ENCODE results near the gene BAHCC1. TPM values are rescaled to one million over a fixed set of nuclear protein-coding genes. Genes with fewer than 3 reads are reported as not detected.

Gene BAHCC1
- total and polyA plus RNA-seq, 8 donors, result 4.9 to 56.2 (median 9.4) TPM

GRCh38 chr17:81509207-81509971 lies 114.1 kb downstream of the BAHCC1 start:
- DNase-seq, result peak in 1 of 2 donors; percentile 43
- 12 to 16% (median 13%) methylated on average over 12 of the region's 12 CpGs for WGBS, 5 donors
- no peaks in the 10 kb centered on the region for H3K27me3 ChIP-seq

GRCh38 chr17:81509972-81510784 lies 114.9 kb downstream of the BAHCC1 start:
- WGBS, 5 donors, result 3 to 5% (median 4%) methylated on average over 22 of the region's 22 CpGs
- no peak for TF ChIP-seq CTCF (IDR thresholded peaks at IDR 0.05)
- TF ChIP-seq POLR2AphosphoS5 (IDR thresholded peaks at IDR 0.05), result peak in 2 of 3 donors; percentile 15 to 35
- TF ChIP-seq POLR2A (IDR thresholded peaks at IDR 0.05), result no peak
- intact Hi-C loops (cut with DNase I; ENCODE audit: low total_unique reads), result no loop called here
- Histone ChIP-seq H3K27ac (peak overlapping the region; percentile 93 to 100 (median 100)), H3K4me1 (peaks cover 6 to 48% (median 30%) of the 10 kb centered on the region in 4 donors), H3K27me3 (no peaks in the 10 kb centered on the region), H3K9me3 (no peaks in the 10 kb centered on the region), H3K36me3 (peaks cover 29 to 40% (median 36%) of the 10 kb centered on the region in 4 donors), H3K4me3 (peak overlapping the region; percentile 79 to 97 (median 89))
- DNase-seq, result no peak

More at GRCh38 chr17:81509207-81509971, 114.1 kb downstream of the BAHCC1 start:
- intact Hi-C loops (cut with DNase I; ENCODE audit: low total_unique reads), result no loop called here
- H3K27ac ChIP-seq, result peak overlapping the region; percentile 59 to 100 (median 100)
- TF ChIP-seq POLR2AphosphoS5 (IDR thresholded peaks at IDR 0.05) (peak in 2 of 3 donors; percentile 22 to 40), POLR2A (IDR thresholded peaks at IDR 0.05) (peak in 1 of 4 donors; percentile 12), CTCF (IDR thresholded peaks at IDR 0.05) (no peak), EP300 (IDR thresholded peaks at IDR 0.05) (no peak)
- peaks cover 29 to 40% (median 36%) of the 10 kb centered on the region in 4 donors for H3K36me3 ChIP-seq
- H3K4me1 ChIP-seq, result peaks cover 6 to 46% (median 30%) of the 10 kb centered on the region in 4 donors
- H3K4me3 ChIP-seq, result peak overlapping the region; percentile 79 to 97 (median 89)
- no peaks in the 10 kb centered on the region for H3K9me3 ChIP-seq

GRCh38 chr17:81510785-81511553 lies 115.7 kb downstream of the BAHCC1 start:
- no peaks in the 10 kb centered on the region for H3K27me3 ChIP-seq
- TF ChIP-seq POLR2AphosphoS5 (IDR thresholded peaks at IDR 0.05) (peak in 1 of 3 donors; percentile 12), EP300 (IDR thresholded peaks at IDR 0.05) (no peak), CTCF (IDR thresholded peaks at IDR 0.05) (no peak)
- H3K9me3 ChIP-seq, result no peaks in the 10 kb centered on the region
- peak overlapping the region; percentile 93 to 100 (median 100) for H3K27ac ChIP-seq
- peak in 1 of 2 donors; percentile 51 for DNase-seq
- intact Hi-C loops (cut with DNase I; ENCODE audit: low total_unique reads), result no loop called here
- H3K36me3 ChIP-seq, result peaks cover 29 to 40% (median 36%) of the 10 kb centered on the region in 4 donors
- WGBS, 5 donors, result 1 to 2% (median 2%) methylated on average over 36 to 48 of the region's 48 CpGs
- H3K4me1 ChIP-seq, result peaks cover 11 to 55% (median 38%) of the 10 kb centered on the region in 4 donors
- peak overlapping the region; percentile 79 to 97 (median 89) for H3K4me3 ChIP-seq

- H3K9me3 ChIP-seq, result no peaks in the 10 kb centered on the region
- no peaks in the 10 kb centered on the region for H3K27me3 ChIP-seq
- intact Hi-C loops (cut with DNase I; ENCODE audit: low total_unique reads), result no loop called here
- H3K4me3 ChIP-seq, result peak overlapping the region; percentile 79 to 97 (median 89)
- peaks cover 29 to 40% (median 36%) of the 10 kb centered on the region in 4 donors for H3K36me3 ChIP-seq
- peaks cover 16 to 60% (median 43%) of the 10 kb centered on the region in 4 donors for H3K4me1 ChIP-seq
- 1 to 3% (median 1%) methylated on average over 9 of the region's 9 CpGs for WGBS, 5 donors
- no peak for DNase-seq
- TF ChIP-seq POLR2A (IDR thresholded peaks at IDR 0.05) (no peak), POLR2AphosphoS5 (IDR thresholded peaks at IDR 0.05) (peak in 1 of 3 donors; percentile 2)
- peak overlapping the region; percentile 93 to 100 (median 100) for H3K27ac ChIP-seq
Observed at GRCh38 chr17:81511554-81511803, 116.2 kb downstream of the BAHCC1 start.
